WERI-Rb-1 (cell line): ENCODE measurements around the gene HS3ST3B1.

Experiments used
- DNase-seq: peaks from one replicate; pipeline ENCODE4 v3.0.0-alpha.2; 2020
- H3K27ac ChIP-seq: fragments of 250-450 bp; sonication (Bioruptor Pico); 2 replicates; pipeline ENCODE4 v1.5.1; 2020; ENCODE audit warnings: mild to moderate bottlenecking, moderate library complexity
- H3K27me3 ChIP-seq: fragments of 250-450 bp; sonication (Bioruptor Pico); 2 replicates; pipeline ENCODE4 v1.5.1; 2021; ENCODE audit warnings: mild to moderate bottlenecking, low read depth, moderate library complexity; ENCODE audit not compliant: insufficient read depth, severe bottlenecking
- H3K36me3 ChIP-seq: fragments of 250-450 bp; sonication (Bioruptor Pico); 2 replicates; pipeline ENCODE4 v1.5.1; 2020; ENCODE audit warnings: mild to moderate bottlenecking, moderate library complexity
- H3K4me3 ChIP-seq: 2 replicates; pipeline ENCODE4 v1.5.1; 2011; ENCODE audit warnings: low read depth, mild to moderate bottlenecking, control low read depth, low read length
- H3K9me3 ChIP-seq: fragments of 250-450 bp; sonication (Bioruptor Pico); 2 replicates; pipeline ENCODE4 v1.5.1; 2021; ENCODE audit warnings: mild to moderate bottlenecking, moderate library complexity; ENCODE audit not compliant: severe bottlenecking
- CTCF ChIP-seq: IDR thresholded peaks from 2 replicates; pipeline ENCODE4 v1.5.1; 2011; ENCODE audit warnings: low read depth, mild to moderate bottlenecking, control low read depth, inconsistent platforms, low read length

HS3ST3B1 gene

GRCh38 chr17:14301279-14302090 is 604 bp downstream of the HS3ST3B1 start:
- no peak for DNase-seq
- Histone ChIP-seq H3K4me3 (peak overlapping the region; percentile 100), H3K9me3 (no peaks in the 10 kb centered on the region), H3K27ac (peak overlapping the region; percentile 94), H3K36me3 (peaks cover 35% of the 10 kb centered on the region), H3K27me3 (no peaks in the 10 kb centered on the region)
- TF ChIP-seq CTCF, result no peak

- TF ChIP-seq CTCF, result no peak
- H3K36me3 ChIP-seq, result peaks cover 35% of the 10 kb centered on the region
- no peaks in the 10 kb centered on the region for H3K27me3 ChIP-seq
- H3K4me3 ChIP-seq, result peak overlapping the region; percentile 100
- H3K9me3 ChIP-seq, result no peaks in the 10 kb centered on the region
- no peak for DNase-seq
- peak overlapping the region; percentile 94 for H3K27ac ChIP-seq
Measured at GRCh38 chr17:14302091-14302430, 1.2 kb downstream of the HS3ST3B1 start.

- peaks cover 35% of the 10 kb centered on the region for H3K36me3 ChIP-seq
- H3K27ac ChIP-seq, result peak overlapping the region; percentile 94
- no peaks in the 10 kb centered on the region for H3K9me3 ChIP-seq
- no peaks in the 10 kb centered on the region for H3K27me3 ChIP-seq
- H3K4me3 ChIP-seq, result peak overlapping the region; percentile 100
- DNase-seq, result peak; percentile 76
- peak; percentile 80 for TF ChIP-seq CTCF
Measured at GRCh38 chr17:14302431-14303099, 1.7 kb downstream of the HS3ST3B1 start.

GRCh38 chr17:14303343-14304221 is 2.7 kb downstream of the HS3ST3B1 start:
- peak; percentile 32 for DNase-seq
- no peak for TF ChIP-seq CTCF
- H3K27ac ChIP-seq, result peak overlapping the region; percentile 94
- H3K4me3 ChIP-seq, result peak overlapping the region; percentile 100
- H3K36me3 ChIP-seq, result peaks cover 35% of the 10 kb centered on the region
- no peaks in the 10 kb centered on the region for H3K27me3 ChIP-seq
- no peaks in the 10 kb centered on the region for H3K9me3 ChIP-seq

- no peak for TF ChIP-seq CTCF
- Histone ChIP-seq H3K4me3 (peak overlapping the region; percentile 100), H3K9me3 (no peaks in the 10 kb centered on the region), H3K36me3 (peaks cover 35% of the 10 kb centered on the region), H3K27me3 (no peaks in the 10 kb centered on the region), H3K27ac (peak overlapping the region; percentile 94)
- DNase-seq, result no peak
Measured at GRCh38 chr17:14304222-14304772, 3.4 kb downstream of the HS3ST3B1 start.
